ENCODE results near the gene RGS3.

The RGS3 gene

DNA sequence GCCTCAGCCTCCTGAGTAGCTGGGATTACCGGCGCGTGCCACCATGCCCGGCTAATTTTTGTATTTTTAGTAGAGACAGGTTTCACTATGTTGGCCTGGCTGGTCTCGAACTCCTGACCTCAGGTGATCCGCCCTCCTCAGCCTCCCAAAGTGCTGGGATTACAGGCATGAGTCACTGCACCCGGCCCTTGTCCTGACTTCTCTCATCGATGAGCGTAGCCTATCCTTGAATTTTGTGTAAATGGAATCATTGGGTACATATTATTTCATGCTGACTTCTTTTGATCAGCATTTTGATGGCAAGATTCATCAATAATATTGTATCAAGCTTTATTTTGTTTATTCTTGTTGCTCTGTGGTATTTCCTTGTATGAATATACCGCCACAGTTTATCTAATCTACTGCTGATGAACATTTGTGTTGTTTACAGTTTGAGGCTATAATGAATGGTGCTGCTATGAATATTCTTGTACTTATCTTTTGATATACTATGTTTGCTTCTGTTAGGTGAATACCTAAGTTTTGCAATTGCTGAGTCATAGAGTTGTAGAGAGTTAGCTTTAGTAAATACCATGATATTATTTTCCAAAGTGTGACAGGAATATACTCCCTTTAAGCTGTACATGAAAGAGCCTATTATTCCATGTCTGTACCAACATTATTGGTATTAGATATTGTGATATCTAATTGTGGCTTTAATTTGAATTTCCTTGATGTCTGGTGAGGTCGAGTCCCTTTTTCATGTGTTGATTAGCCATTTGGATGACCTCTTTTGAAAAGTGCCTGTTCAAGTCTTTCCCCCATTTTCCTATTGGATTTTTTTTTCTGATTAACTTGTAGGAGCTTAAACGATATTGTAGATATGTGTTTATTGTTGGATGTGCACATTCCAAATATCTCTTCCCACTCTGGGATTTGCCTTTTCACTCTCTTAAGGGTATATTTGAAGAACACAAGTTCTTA lies 107.5 kb downstream of the RGS3 start:
- no peak for DNase-seq (ENCODE audit: low spot score)

- no peak for DNase-seq (ENCODE audit: low spot score)
Measured at GRCh38 chr9:113572076-113572861, 108.7 kb downstream of the RGS3 start.

DNA sequence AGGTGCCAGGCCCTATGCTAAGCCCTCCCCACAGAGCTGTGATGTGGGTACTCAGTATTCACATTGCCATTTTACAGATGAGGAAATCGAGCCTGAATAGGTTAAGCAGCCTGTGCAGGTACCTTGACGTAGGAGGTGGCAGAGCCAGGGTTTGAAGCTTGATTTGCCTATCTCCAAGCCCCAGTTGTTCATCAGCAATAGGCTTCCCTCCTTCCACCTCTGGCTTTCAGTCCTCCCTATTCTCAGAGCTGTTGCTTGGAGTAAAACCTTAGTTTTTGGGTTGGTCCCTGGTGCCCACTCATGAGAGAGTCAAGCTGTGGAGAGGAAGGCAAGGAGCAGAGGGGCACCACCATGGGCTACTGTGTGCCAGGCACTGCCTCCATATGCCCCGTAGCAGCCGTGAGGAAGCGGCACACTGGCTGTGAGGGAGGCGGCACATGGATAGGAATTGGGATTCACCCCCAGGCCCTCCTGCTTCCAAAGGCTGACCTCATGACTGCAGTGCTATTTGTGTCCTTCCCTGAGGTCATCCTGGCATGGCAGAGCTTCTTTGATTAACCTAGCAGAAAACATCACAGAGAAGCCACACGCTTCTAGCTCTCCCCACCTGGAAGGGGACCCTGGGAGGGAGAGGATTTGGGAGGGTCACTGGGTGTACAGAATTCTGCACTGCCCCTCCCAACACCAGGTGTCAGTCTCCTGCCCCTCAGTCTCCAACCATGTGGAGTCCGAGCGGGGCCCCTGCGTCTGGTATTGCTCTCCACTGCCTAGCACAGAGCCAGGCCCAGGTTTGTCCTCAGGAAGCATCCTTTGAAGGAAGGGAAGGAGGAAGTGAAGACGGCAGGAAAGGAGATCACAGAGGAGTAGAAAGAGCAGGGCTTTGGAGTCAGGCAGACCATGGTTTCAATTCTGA lies 109.8 kb downstream of the RGS3 start:
- no peak for DNase-seq (ENCODE audit: low spot score)

- DNase-seq (ENCODE audit: low spot score): no peak
Measured at GRCh38 chr9:113573959-113574352, 110.4 kb downstream of the RGS3 start.

- no peak for DNase-seq (ENCODE audit: low spot score)
Measured at GRCh38 chr9:113574441-113575262, 111.1 kb downstream of the RGS3 start.

DNA sequence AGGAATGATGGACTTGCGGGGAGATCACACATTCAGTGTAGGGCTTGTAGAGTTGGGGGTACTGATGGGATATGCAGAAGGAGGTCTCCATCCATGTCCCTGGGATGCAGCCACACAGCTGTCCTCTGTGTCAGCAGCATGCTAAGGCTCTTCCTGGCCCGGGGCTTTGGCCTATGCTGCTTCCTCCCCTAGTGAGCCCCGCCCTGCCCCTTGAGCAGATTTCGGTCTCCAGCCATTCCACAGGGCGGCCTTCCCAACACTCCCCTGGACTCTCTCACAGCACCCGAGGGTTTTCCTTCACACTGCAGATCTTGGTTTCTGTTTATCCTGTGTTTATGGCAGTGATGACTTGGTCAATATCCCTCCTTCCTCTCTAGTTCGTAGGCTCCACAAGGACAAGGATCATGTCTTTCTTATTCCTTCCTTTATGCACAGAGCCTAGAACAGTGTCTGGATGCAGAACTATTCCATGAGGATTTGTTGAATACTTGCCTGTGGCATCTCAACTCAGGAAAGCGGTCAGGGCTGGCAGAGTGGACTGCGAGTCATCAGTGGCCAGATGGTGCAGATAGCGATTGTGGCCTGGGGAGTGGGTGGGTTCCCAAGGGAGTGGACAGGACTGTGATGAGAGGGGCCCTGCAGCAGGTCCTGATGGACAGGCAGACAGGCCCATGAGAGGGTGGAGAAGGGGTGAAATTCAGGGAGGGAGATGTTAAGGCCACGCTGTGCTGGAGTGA lies 114.2 kb downstream of the RGS3 start:
- DNase-seq (ENCODE audit: low spot score): no peak

DNA sequence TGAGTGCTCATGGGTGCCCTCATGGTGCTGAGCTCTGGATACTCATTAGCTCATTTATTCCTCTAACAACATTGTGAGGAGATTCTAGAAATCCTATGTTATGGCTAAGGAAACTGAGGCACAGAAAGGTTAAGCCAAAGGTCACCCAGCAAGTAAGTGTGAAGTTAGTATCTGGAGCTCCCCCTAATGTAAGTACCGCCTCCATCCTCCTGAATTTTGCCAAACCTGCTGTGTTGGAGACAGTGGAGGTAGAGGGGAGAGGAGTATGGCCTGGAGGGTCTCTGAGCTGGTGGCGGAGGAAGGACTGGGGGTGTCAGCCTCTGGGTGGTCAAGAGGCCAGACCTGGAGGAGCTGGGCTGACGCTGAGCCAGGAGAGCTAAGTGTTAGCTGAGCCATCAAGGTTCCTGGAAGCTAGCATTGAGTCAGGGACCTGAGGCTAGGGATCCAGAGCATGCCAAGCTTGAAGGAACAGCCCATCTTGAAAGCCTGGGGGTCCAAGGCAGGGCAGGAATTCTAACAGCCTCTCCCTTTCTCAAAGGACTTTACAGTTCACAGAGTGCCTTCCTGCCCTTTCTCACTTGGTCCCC lies 114.8 kb downstream of the RGS3 start:
- DNase-seq (ENCODE audit: low spot score): no peak

- peak; percentile 96 for DNase-seq (ENCODE audit: low spot score)
Measured at GRCh38 chr9:113578882-113579282, 115.4 kb downstream of the RGS3 start.

GRCh38 chr9:113579283-113580040 lies 115.9 kb downstream of the RGS3 start:
- peak; percentile 45 for DNase-seq (ENCODE audit: low spot score)

DNA sequence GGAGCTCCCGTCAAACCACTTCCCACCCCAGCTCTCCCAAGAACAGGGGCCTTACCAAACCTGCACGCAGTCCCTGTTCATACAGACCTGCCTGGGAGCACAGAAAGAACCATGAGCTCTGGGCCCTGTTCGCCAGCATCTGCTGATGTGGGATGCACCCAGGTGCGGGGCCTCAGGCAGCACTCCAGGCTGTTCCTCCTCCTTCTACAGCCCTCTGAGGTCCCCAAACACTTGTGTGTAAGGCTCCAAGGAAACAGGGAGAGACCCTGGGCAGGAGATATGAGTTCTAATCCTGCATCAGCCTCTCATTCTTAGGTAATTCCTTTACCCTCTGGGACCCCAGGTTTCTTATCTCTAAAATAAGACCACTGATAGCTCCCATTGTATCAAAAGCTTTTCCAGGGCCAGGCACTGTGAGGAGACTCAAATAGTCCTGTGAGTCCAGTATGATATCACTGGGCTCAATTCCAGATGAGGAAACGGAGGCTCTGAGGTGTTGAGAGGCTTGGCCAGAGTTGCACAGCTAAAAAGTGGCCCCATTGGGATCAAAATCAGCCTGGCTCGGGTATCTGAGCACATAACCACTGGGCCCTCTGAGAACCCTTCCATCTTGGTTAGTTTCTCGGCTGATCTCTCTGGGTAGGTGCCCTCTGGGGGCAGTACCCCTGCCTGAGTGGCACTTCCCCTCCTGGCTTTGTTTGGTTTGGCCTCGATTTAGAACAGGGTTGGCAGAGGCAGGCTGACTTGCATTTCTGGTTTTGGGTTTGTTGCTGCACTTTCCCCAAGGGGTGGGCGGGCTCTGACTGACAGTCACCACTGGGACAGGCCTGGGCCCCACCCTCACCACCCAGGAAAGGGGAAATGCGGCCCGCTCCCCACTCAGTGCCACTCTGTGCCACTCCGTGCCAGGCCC lies 116.8 kb downstream of the RGS3 start:
- peak; percentile 86 for DNase-seq (ENCODE audit: low spot score)

DNA sequence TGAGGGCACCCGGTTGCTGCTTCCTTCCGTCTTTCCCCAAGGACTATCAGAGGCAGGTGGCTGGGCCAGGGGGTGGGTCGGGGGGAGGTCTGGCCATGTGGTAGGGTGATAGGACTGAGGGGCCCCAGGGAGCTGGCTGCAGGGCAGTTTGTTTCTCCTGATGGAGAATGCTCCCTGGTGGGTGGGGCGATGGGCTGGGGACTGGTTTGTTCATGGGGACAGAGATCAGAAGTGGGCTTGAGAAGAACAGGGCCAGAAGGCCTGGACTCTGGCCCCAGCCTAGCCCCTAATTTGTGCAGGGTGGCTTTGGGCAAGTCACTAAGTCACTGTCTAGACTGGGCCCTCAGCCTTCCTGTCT lies 117.4 kb downstream of the RGS3 start:
- peak; percentile 19 for DNase-seq (ENCODE audit: low spot score)

- DNase-seq (ENCODE audit: low spot score): peak; percentile 92
Measured at GRCh38 chr9:113581865-113582697, 118.6 kb downstream of the RGS3 start.

GRCh38 chr9:113582698-113583200 lies 119.2 kb downstream of the RGS3 start:
- no peak for DNase-seq (ENCODE audit: low spot score)

DNA sequence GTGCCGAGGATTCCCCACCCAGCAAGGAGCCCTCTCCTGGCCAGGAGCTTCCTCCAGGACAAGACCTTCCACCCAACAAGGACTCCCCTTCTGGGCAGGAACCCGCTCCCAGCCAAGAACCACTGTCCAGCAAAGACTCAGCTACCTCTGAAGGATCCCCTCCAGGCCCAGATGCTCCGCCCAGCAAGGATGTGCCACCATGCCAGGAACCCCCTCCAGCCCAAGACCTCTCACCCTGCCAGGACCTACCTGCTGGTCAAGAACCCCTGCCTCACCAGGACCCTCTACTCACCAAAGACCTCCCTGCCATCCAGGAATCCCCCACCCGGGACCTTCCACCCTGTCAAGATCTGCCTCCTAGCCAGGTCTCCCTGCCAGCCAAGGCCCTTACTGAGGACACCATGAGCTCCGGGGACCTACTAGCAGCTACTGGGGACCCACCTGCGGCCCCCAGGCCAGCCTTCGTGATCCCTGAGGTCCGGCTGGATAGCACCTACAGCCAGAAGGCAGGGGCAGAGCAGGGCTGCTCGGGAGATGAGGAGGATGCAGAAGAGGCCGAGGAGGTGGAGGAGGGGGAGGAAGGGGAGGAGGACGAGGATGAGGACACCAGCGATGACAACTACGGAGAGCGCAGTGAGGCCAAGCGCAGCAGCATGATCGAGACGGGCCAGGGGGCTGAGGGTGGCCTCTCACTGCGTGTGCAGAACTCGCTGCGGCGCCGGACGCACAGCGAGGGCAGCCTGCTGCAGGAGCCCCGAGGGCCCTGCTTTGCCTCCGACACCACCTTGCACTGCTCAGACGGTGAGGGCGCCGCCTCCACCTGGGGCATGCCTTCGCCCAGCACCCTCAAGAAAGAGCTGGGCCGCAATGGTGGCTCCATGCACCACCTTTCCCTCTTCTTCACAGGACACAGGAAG lies 120.2 kb downstream of the RGS3 start:
- no peak for DNase-seq (ENCODE audit: low spot score)

- DNase-seq (ENCODE audit: low spot score): no peak
Measured at GRCh38 chr9:113584428-113585084, 121.0 kb downstream of the RGS3 start.

DNA sequence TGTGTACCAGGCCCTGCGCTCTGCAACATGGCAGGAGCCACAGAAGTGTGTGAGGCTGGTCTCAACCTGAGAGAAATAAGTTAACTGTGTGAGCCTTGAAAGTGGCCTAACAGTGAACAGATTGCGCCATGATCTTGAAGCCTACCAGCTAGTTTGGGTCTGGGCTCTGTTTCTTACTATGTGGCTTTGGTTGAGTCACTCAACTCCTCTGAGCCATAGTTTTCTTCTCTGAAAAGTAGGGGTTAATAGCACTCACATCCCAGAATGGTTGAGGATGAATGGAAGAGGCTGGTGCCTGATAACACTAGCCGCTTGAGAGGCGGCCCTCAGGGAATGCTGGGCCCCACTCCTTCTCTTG lies 121.5 kb downstream of the RGS3 start:
- no peak for DNase-seq (ENCODE audit: low spot score)

All from activated CD4-positive, alpha-beta T cell treated with anti-CD3 and anti-CD28 coated beads, Interleukin-2, Interleukin-4, amounts not matched to agents 100 ng/mL and 50 ng/mL, durations not matched to agents 16 hours and 8 hours (primary cell).